ENCODE data around the gene CRNN. TPM values are rescaled to one million over a fixed set of nuclear protein-coding genes. Genes with fewer than 3 reads are reported as not detected.
A peak's percentile ranks its signal among the peaks of the same experiment; 100 is the strongest.

Gene CRNN
- total and polyA plus RNA-seq, 4 donors: 1.4 to 3.0 TPM; not detected in 2

DNA sequence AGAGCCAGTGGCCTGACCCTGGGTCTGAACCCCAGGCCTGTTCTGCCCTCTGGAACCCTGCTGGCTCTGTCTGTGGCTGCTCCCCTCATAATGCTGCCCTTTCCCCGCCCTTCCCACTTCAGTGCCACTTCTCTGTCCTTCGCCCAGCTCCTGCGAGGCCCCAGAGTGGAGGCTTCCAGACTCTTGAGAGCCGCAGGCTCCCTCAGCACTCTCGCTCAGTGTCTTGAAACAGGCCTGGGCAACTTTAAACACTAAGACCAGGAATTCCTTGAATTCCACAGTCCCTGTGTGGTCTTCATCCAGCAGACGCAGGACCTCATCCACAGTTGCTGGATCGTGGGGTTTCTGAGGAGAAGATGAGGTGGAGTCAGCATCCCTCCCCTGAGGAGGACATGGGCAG, 3.5 kb downstream of the CRNN start:
- Histone ChIP-seq H3K36me3 (ENCODE audit: control insufficient read depth in 1 of 2, insufficient read depth in 2 of 2, low read length in 1 of 2) (no peaks in the 10 kb centered on the region), H3K4me3 (ENCODE audit: low read length in 2 of 2) (no peak overlapping the region), H3K4me1 (ENCODE audit: control insufficient read depth in 1 of 2, insufficient read depth in 2 of 2, low read length in 2 of 2) (no peaks in the 10 kb centered on the region), H3K9me3 (ENCODE audit: control insufficient read depth, low read length) (no peaks in the 10 kb centered on the region), H3K27me3 (ENCODE audit: control insufficient read depth in 1 of 2, insufficient read depth in 2 of 2, low read length in 1 of 2) (no peaks in the 10 kb centered on the region), H3K27ac (ENCODE audit: low read depth in 1 of 2, low read length in 2 of 2) (no peak overlapping the region)
- intact Hi-C loops (cut with DNase I): no loop called here
- DNase-seq (no peak), ATAC-seq (ENCODE audit: low FRiP score) (no peak)
- 65 to 66% methylated on average over 7 of the region's 7 CpGs for WGBS, 2 donors

DNA sequence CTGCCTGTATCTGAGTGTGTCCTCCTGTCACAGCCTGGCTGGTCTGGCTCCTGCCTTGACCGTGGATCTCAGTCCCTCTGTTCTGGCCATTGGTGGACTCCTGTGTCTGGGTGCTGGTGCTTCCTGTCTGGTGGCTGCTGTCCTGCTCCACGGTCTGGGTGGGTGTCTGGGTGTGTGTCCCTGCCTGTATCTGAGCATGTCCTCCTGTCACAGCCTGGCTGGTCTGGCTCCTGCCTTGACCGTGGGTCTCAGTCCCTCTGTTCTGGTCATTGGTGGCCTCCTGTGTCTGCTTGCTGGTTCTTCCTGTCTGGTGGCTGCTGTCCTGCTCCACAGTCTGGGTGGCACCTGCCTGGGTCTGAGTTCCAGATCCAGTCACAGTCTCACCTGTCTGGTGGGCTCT, 4.0 kb downstream of the CRNN start:
- no peak overlapping the region for H3K27ac ChIP-seq (ENCODE audit: low read depth in 1 of 2, low read length in 2 of 2)
- DNase-seq: no peak
- no peaks in the 10 kb centered on the region for H3K27me3 ChIP-seq (ENCODE audit: control insufficient read depth in 1 of 2, insufficient read depth in 2 of 2, low read length in 1 of 2)
- no peak overlapping the region for H3K4me3 ChIP-seq (ENCODE audit: low read length in 2 of 2)
- WGBS, 2 donors: 65 to 74% methylated on average over 3 of the region's 3 CpGs
- H3K9me3 ChIP-seq (ENCODE audit: control insufficient read depth, low read length): no peaks in the 10 kb centered on the region
- H3K36me3 ChIP-seq (ENCODE audit: control insufficient read depth in 1 of 2, insufficient read depth in 2 of 2, low read length in 1 of 2): no peaks in the 10 kb centered on the region
- ATAC-seq (ENCODE audit: low FRiP score): peak; percentile 33
- intact Hi-C loops (cut with DNase I): no loop called here
- H3K4me1 ChIP-seq (ENCODE audit: control insufficient read depth in 1 of 2, insufficient read depth in 2 of 2, low read length in 2 of 2): no peaks in the 10 kb centered on the region

DNA sequence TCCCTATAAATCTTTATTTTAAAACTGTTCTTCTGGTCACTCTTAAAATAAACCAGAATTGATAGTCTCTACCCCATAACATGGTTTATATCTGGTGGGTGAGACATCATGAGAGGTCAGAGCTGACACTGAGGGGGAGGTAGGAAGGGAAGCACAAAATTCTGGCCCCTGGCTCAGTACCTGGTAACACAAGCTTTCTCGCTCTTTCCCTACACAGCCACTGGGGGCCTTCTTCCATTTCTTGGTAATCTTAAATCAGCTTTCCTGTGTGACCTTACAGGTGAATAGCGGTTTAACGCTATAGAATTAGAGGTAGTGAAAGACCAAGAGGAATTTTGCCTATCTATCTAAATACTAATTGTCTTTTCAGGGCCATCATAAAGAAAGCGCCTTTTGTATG, 5.4 kb downstream of the CRNN start:
- Histone ChIP-seq H3K27ac (ENCODE audit: low read depth in 1 of 2, low read length in 2 of 2) (no peak overlapping the region), H3K27me3 (ENCODE audit: control insufficient read depth in 1 of 2, insufficient read depth in 2 of 2, low read length in 1 of 2) (no peaks in the 10 kb centered on the region), H3K4me1 (ENCODE audit: control insufficient read depth in 1 of 2, insufficient read depth in 2 of 2, low read length in 2 of 2) (no peaks in the 10 kb centered on the region), H3K9me3 (ENCODE audit: control insufficient read depth, low read length) (no peaks in the 10 kb centered on the region), H3K4me3 (ENCODE audit: low read length in 2 of 2) (no peak overlapping the region), H3K36me3 (ENCODE audit: control insufficient read depth in 1 of 2, insufficient read depth in 2 of 2, low read length in 1 of 2) (no peaks in the 10 kb centered on the region)
- intact Hi-C loops (cut with DNase I): no loop called here
- 92 to 93% methylated on average over 4 of the region's 4 CpGs for WGBS, 2 donors
- no peak for DNase-seq
- ATAC-seq (ENCODE audit: low FRiP score): no peak

DNA sequence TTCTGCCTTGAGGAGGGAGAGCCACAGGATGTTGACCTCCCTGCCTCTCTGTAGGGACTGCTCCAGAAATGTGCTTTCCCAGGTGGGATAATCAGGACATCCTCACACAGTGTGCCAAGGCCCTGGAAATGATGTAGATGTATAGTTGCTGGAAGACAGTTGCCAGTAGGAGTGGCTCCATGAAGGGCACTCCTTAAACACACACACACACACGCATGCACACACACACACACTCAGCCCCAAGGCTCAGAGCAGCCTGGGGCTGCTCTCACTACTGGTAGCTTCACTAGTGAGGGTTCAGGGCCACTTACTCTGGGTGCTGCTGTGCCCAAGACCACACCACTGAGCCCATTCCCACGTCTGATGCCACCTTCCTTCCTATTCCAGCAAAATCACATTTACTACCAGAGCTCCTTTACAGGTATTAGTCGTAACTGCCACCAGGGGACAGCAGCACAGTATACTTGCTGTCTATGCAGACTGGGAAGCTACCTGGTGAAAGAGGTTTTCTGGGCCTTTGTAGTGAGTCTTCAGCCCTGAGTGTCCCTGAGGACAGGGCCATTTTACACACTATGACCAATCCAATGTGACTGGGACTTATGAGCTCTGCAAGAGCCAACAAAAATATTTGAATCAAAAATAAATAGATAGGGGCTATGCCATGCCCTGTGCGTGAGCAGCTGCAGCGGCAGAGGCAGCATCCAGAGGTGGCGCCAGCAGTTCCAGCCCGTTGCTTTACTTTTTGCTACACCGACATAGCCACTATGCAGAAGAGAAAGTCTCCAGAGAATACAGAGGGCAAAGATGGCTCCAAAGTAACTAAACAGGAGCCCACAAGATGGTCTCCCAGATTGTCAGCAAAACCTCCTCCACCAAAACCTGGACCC, 15.0 kb downstream of the CRNN start:
- Histone ChIP-seq H3K9me3 (ENCODE audit: control insufficient read depth, low read length) (no peaks in the 10 kb centered on the region), H3K27ac (ENCODE audit: low read depth in 1 of 2, low read length in 2 of 2) (no peak overlapping the region), H3K27me3 (ENCODE audit: control insufficient read depth in 1 of 2, insufficient read depth in 2 of 2, low read length in 1 of 2) (no peaks in the 10 kb centered on the region), H3K4me1 (ENCODE audit: control insufficient read depth in 1 of 2, insufficient read depth in 2 of 2, low read length in 2 of 2) (no peaks in the 10 kb centered on the region), H3K4me3 (ENCODE audit: low read length in 2 of 2) (no peak overlapping the region), H3K36me3 (ENCODE audit: control insufficient read depth in 1 of 2, insufficient read depth in 2 of 2, low read length in 1 of 2) (no peaks in the 10 kb centered on the region)
- intact Hi-C loops (cut with DNase I): no loop called here
- 25 to 26% methylated on average over 8 of the region's 8 CpGs for WGBS, 2 donors
- ATAC-seq (ENCODE audit: low FRiP score): no peak
- DNase-seq: no peak

DNA sequence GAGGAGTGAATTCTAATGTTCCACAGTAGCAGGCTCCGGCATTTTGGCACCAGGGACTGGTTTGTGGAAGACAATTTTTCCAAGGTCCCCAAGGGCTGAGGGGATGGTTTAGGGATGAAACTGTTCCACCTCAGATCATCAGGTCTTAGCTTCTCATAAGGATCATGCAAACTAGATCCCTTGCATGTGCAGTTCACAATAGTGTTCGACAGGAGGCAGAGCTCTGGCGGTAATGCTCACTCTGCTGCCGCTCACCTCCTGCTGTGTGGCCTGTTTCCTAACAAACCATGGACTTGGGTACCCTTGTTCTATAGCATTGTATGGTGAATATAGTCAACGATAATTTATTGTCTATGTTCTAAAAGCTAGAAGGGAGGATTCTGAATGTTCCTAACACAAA, 16.6 kb downstream of the CRNN start:
- 76 to 84% methylated on average over 5 of the region's 5 CpGs for WGBS, 2 donors
- Histone ChIP-seq H3K4me3 (ENCODE audit: low read length in 2 of 2) (no peak overlapping the region), H3K36me3 (ENCODE audit: control insufficient read depth in 1 of 2, insufficient read depth in 2 of 2, low read length in 1 of 2) (no peaks in the 10 kb centered on the region), H3K4me1 (ENCODE audit: control insufficient read depth in 1 of 2, insufficient read depth in 2 of 2, low read length in 2 of 2) (no peaks in the 10 kb centered on the region), H3K27ac (ENCODE audit: low read depth in 1 of 2, low read length in 2 of 2) (no peak overlapping the region), H3K27me3 (ENCODE audit: control insufficient read depth in 1 of 2, insufficient read depth in 2 of 2, low read length in 1 of 2) (no peaks in the 10 kb centered on the region), H3K9me3 (ENCODE audit: control insufficient read depth, low read length) (no peaks in the 10 kb centered on the region)
- intact Hi-C loops (cut with DNase I): no loop called here
- DNase-seq (no peak), ATAC-seq (ENCODE audit: low FRiP score) (no peak)

DNA sequence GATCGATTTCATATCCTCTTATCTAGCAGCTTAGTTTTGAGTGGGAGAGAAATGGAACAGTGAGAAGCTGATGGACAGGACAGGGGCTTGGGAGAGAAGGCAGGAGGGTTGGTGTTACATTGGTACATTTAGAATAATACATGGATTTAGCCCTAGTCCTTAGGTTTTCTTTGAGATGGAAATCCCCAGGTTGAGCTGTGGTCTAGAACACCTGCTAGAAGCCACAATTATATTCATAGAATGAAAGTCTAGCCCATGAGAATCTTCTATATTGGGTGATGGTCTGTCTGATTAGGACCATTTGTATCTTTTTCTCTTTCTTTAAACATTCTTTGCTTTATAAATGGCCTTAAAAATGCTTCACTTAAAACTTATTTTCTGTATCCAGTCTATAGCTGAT, 19.9 kb downstream of the CRNN start:
- H3K4me1 ChIP-seq (ENCODE audit: control insufficient read depth in 1 of 2, insufficient read depth in 2 of 2, low read length in 2 of 2): no peaks in the 10 kb centered on the region
- no peak overlapping the region for H3K4me3 ChIP-seq (ENCODE audit: low read length in 2 of 2)
- H3K27ac ChIP-seq (ENCODE audit: low read depth in 1 of 2, low read length in 2 of 2): no peak overlapping the region
- WGBS, 2 donors: 37 to 43% methylated on average over 1 of the region's 1 CpG
- H3K9me3 ChIP-seq (ENCODE audit: control insufficient read depth, low read length): no peaks in the 10 kb centered on the region
- no peaks in the 10 kb centered on the region for H3K36me3 ChIP-seq (ENCODE audit: control insufficient read depth in 1 of 2, insufficient read depth in 2 of 2, low read length in 1 of 2)
- no peaks in the 10 kb centered on the region for H3K27me3 ChIP-seq (ENCODE audit: control insufficient read depth in 1 of 2, insufficient read depth in 2 of 2, low read length in 1 of 2)
- intact Hi-C loops (cut with DNase I): no loop called here
- ATAC-seq (ENCODE audit: low FRiP score): no peak
- DNase-seq: no peak

DNA sequence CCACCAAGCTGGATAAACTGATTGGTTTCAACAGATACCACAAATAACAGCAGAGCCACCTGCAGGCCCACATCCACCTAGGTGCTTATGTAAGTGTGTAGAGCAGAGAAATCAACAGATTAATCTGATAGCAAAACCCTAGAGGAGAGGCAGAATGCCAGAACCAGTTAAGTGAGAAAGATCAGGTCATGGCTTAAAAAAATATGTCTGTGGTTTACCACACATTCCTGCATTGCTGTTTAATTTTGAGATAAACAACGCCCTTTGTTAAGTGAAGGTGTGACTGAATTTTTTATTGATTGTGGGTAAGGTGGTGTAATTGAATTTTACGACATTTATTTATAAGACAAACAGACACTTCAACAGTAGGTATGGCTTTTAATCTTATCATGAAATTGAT, 21.2 kb downstream of the CRNN start:
- Histone ChIP-seq H3K27ac (ENCODE audit: low read depth in 1 of 2, low read length in 2 of 2) (no peak overlapping the region), H3K4me1 (ENCODE audit: control insufficient read depth in 1 of 2, insufficient read depth in 2 of 2, low read length in 2 of 2) (no peaks in the 10 kb centered on the region), H3K36me3 (ENCODE audit: control insufficient read depth in 1 of 2, insufficient read depth in 2 of 2, low read length in 1 of 2) (no peaks in the 10 kb centered on the region), H3K9me3 (ENCODE audit: control insufficient read depth, low read length) (no peaks in the 10 kb centered on the region), H3K4me3 (ENCODE audit: low read length in 2 of 2) (no peak overlapping the region), H3K27me3 (ENCODE audit: control insufficient read depth in 1 of 2, insufficient read depth in 2 of 2, low read length in 1 of 2) (no peaks in the 10 kb centered on the region)
- DNase-seq (no peak), ATAC-seq (ENCODE audit: low FRiP score) (no peak)
- 73 to 80% methylated on average over 2 of the region's 2 CpGs for WGBS, 2 donors
- intact Hi-C loops (cut with DNase I): no loop called here

DNA sequence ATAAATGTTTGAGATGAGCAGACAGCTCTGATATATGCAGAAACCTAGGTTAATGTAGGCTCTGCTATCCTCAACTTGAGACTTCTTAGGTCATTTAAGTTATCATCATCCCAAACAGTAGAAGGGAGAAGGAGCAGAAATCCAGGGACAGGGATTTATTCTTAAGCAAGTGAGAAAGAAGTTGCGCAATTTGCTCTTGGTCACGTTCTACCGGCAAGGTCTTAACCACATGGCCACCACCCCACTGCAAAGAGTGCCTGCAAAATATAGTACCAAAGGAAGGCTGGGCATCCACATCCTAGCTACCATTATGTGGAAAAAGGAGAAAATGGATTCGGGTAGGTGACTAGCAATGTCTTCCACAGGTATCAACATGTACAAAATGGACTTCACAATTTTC, 25.2 kb downstream of the CRNN start:
- no peaks in the 10 kb centered on the region for H3K36me3 ChIP-seq (ENCODE audit: control insufficient read depth in 1 of 2, insufficient read depth in 2 of 2, low read length in 1 of 2)
- H3K27ac ChIP-seq (ENCODE audit: low read depth in 1 of 2, low read length in 2 of 2): no peak overlapping the region
- ATAC-seq (ENCODE audit: low FRiP score): no peak
- DNase-seq: no peak
- H3K9me3 ChIP-seq (ENCODE audit: control insufficient read depth, low read length): no peaks in the 10 kb centered on the region
- H3K4me3 ChIP-seq (ENCODE audit: low read length in 2 of 2): no peak overlapping the region
- 84 to 86% methylated on average over 4 of the region's 4 CpGs for WGBS, 2 donors
- H3K27me3 ChIP-seq (ENCODE audit: control insufficient read depth in 1 of 2, insufficient read depth in 2 of 2, low read length in 1 of 2): no peaks in the 10 kb centered on the region
- no peaks in the 10 kb centered on the region for H3K4me1 ChIP-seq (ENCODE audit: control insufficient read depth in 1 of 2, insufficient read depth in 2 of 2, low read length in 2 of 2)
- intact Hi-C loops (cut with DNase I): no loop called here

DNA sequence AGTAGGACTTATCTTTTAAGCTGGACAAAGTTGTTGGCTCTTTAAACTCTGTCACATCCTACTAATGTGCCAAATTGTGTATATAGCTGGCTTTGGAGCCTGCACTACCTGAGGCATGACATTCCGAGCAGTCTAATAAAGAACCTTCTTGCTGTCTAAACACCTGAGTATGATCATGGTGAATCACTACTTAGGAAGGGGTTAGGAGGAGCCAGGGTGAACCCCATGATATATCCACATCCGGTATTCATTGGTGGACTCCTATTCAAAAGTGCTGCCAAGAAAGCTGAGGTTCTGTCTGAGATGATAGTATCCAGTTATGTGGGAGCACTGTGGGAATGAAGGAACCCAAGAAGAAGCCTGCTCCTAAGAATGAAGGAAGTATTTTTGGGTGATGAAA, 27.1 kb downstream of the CRNN start:
- no peaks in the 10 kb centered on the region for H3K9me3 ChIP-seq (ENCODE audit: control insufficient read depth, low read length)
- H3K27me3 ChIP-seq (ENCODE audit: control insufficient read depth in 1 of 2, insufficient read depth in 2 of 2, low read length in 1 of 2): no peaks in the 10 kb centered on the region
- no peak for DNase-seq
- no peak overlapping the region for H3K4me3 ChIP-seq (ENCODE audit: low read length in 2 of 2)
- H3K36me3 ChIP-seq (ENCODE audit: control insufficient read depth in 1 of 2, insufficient read depth in 2 of 2, low read length in 1 of 2): no peaks in the 10 kb centered on the region
- H3K27ac ChIP-seq (ENCODE audit: low read depth in 1 of 2, low read length in 2 of 2): no peak overlapping the region
- WGBS, 2 donors: 50 to 58% methylated on average over 2 of the region's 2 CpGs
- ATAC-seq (ENCODE audit: low FRiP score): no peak
- intact Hi-C loops (cut with DNase I): no loop called here
- no peaks in the 10 kb centered on the region for H3K4me1 ChIP-seq (ENCODE audit: control insufficient read depth in 1 of 2, insufficient read depth in 2 of 2, low read length in 2 of 2)

All from aorta (tissue), 5 donors.